HG03565 (cell line): ENCODE data around the gene LMCD1.

Source experiments
- ATAC-seq: cut with Tn5 transposase; IDR thresholded peaks from one replicate; pipeline ENCODE4 v1.9.1; 2021; ENCODE audit warnings: mild to moderate bottlenecking, moderate library complexity; ENCODE audit not compliant: unreplicated experiment

The LMCD1 gene

DNA sequence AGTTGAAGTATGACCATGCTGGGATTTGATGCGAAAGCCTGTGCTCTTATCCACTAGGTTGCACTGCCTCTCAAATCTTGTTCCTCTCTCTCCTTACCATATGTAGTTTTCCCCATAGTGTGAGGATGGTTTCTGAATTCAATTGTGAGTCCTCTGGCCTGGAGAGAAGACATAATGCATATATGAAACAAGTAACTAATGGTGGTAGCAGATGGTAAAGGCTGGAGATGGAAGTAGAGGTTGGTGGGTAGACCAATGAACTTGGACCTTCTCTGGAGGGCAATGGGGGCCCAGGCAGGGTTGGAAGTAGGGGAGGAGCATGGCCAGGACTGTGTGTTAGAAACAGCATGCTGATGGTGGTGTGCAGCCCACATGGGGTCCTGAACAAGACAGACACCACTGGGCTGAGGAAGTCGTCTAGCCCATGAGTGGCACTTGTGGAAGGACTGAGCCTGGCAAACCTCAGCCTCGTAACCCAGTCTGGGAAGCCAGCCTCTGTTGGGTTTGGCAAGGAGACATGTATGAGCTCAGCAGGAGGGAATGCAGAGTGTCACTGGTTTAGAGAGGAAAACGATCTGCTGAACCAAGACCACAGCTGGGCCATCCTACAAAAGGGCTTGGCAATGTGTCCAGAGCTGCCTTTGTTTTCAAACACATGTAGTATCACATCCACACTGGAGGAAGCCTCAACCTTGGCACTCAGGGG is 18.5 kb upstream of the LMCD1 start:
- ATAC-seq: no peak

DNA sequence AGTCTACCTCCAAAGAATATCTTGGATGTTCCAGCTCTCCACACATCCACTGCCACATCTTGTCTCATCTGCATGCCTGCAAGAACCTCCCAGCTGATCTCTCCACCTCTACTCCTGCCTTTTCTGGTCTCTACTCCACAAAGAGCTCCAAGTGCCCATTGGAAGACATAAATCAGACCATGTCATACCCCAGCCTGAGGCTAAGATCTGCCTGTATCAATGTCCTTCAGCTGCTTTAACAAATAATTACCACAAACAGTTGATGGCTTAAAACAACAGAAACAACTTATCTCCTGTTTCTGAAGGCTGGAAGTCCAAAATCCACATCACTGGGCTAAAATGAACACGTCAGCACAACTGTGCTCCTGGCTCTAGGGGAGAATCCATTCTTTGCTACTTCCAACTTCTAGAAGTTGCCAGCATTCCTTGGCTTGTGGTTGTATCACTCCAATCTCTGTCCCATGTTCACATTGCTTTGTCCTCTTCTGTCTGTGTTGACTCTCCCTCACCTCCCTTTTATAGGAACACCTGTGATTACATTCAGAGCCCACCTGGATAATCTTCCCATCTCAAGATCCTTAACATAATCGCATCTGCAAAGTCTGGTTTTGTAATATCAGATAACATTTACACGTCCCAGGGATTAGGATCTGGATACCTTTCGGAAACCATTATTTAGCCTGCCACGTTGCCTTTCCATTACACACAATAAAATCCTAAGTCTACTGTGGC is 17.0 kb upstream of the LMCD1 start:
- no peak for ATAC-seq

DNA sequence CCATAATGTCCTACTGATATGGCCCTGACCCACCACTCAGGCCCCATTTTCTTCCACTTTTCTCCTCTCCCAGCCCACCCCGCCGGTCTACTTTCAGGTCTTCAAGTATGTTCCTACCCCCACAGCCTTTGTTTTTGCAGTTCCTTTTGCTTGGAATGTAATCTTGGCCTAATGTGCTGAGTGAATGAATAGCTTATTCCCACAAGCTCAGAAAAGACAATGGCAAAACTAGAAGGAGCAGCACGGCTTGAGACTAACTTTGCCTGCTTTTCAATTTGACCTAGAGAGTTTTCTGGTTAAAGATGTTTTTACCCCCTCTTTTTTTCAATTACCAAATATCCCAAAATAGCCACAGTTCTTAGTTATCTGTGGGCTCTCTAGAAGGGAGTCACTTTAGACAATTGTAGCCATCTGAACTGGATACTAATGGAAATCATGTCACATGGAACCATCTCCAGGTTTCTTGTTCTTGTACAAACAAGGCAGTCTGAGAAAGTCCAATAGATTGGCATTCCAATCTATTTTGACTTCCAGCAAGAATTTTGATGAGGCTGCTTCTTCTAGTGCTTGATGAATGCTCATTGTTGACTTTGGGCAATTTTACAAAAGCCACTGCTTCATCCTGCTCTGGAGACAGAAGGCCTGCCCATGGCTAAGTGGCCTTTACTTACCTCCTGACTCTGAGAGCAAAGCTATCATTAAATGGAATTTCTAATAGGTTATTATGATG is 16.3 kb upstream of the LMCD1 start:
- ATAC-seq: no peak

DNA sequence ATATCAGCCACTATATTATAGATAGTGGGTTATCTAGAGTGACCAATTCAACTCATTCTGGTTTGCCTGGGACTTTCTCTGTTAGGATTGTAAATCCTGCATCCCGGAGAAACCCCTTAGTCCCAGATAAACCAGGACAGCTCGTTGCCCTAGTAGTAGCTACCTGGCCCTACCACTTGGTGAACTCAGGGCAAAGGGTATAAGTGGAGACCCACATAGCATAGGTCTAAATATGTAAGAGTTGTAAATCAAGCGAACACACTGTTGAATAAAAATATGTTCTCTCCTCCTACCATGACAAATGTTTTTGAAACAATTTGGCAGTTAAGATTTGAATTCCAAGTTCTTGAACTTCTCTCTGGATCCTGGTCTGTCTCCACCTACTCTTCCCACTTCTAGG is 15.7 kb upstream of the LMCD1 start:
- ATAC-seq: no peak

DNA sequence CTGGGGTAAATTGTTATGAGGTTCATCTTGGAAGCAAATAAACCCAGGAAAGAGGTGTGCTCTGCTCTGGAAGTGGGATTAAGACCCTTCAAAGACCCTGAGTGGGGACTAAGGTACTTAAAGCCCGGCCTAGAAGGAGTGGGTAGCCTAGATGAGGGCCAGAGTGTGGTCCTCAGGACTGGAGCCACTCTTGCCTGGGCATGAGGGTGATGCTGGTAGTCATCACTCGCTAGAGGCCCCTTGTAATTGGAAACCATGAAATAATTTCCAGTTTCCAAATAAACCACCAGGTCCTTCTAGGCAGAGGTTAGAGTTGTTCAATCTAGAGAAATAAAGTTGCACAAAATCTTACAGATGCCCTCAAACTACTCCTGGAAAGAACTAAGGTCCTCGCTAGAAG is 15.2 kb upstream of the LMCD1 start:
- no peak for ATAC-seq

DNA sequence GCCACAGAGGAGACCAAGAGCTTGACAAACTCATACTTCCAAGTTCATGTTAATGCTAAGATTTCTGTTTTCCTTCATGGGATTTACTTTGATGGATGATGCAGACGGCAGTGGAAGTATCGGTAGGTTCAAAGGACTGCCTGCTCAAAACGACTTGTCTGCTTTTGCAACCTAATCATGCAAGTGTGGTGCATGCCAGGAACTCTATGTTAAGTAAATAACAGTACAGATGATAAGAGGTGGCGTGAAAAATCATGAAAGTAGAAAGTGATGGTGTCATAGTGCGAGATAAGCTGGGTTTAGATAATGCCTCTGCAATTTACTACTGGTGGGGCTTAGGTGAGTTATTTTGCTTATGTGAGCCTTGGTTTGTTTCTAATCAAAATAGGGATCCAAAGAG is 14.7 kb upstream of the LMCD1 start:
- no peak for ATAC-seq

DNA sequence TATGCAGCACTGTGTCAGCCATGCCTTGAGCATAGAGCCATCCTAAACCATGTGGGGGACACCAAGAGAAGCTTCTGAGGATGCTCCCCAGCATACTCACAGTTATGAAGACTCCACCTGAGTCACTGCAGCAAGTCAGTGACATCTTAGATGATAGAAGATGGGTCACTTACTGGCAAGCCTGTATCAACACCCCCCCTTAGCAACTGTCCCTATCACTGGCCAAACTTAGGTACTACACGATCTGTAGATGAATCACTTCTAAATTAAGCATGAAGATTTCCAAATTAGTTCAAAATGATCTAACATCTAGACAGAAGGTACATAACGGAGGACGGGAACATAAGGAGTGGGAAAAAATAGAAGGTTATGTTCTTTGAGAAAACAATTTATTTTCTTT is 13.2 kb upstream of the LMCD1 start:
- ATAC-seq: no peak

DNA sequence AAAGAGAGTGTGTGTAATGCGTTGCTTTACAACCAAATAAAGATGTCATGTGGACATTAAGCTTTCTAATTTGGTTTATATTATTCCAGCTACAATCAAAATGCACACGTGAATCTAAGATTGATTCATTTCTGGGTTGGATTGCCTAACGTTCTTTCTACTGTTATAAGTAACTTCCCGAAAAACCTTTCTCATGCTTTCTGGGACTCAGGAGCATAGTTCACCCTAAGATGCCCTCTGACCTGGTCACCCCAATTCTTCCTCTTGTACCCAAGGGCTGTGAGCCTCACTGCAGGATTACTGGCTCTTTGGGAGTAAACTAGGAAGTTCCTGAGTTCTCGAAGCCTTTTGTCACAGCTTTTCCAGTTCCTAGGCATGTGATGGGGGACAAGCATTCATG is 12.7 kb upstream of the LMCD1 start:
- ATAC-seq: no peak

DNA sequence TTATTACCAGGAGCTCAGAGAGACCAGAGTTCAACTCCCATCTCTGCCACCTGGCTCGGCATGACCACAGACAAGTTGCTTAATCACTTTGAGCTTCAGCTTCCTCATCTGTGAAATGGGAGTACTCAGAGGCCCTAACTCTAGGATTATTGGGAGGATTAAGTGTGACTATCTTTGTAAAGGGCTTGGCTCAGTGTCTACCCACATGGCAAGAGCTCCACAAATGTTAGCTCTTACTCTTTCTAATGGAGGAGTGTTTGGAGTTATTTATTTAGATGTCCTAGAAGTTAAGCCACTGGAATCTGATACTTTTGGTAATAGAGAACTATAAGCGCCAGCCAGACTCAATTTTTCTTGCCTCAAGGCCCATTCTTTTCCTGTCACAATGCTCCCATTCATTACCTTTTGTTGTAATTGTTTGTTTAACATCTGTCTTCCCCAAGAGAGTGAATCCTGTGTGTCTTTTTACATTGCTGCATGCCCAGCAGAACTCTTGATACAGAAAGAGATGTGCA is 12.3 kb upstream of the LMCD1 start:
- no peak for ATAC-seq

DNA sequence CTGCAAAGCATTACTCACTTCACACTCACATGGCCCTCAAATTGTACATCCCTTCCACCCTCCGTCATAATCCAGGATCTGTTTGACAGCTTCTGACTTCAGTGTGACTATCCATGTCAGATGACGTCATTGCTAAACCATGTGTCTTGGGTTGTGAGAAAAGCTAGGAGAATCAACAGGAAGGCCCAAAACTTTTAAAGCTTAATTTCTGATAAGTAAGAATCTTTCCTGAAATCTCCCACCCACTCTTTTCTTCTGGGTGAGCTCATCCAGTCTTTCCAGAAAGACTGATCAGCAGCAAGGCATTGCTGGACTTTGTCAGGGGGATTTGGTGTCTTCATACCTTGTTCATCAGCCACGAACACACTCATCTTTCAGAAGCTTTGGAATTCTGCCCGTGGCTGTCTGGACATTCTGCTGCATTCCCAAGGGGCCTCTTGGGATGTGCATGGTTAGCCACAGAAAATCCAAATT is 11.5 kb upstream of the LMCD1 start:
- ATAC-seq: no peak

DNA sequence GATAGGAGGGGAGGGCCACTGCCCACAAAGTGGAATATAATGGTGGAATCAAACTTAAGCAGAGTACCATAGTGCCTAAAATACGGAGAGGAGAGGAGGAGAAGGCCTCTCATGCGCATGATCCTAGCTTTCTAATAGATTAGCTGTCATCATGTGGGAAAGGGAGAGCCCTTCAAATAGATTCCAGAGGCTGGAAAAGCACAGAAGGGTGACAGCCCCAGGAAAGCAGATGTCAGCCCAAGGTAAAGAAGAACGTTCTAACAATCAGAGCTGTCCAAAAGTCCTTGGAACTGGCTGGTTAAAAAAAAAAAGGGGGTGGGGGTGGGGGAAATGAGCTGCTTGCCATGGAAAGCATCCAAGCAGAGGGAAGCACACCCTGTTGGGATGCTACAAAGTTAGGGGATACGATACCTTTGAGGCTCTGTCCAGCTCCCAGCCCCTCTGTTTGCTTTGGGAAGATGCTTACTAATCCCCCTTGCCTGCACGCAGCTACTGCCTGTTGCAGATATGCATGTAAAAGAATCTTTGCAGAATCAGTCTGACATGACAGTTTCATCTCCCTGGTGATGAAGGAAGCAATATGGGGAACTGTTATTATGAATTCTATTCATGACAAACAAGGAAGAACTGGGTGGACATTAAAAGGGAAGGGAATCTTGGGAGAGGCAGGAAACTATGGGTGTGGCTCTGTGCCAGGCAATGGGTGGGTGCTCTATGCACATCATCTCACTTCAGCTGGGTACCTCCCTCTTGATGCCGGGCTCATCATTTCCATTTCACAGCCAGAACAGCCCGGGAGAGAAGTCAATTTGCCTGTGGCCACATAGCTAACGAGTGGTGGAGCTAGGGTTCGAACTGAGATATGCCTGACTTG is 10.1 kb upstream of the LMCD1 start:
- ATAC-seq: no peak

DNA sequence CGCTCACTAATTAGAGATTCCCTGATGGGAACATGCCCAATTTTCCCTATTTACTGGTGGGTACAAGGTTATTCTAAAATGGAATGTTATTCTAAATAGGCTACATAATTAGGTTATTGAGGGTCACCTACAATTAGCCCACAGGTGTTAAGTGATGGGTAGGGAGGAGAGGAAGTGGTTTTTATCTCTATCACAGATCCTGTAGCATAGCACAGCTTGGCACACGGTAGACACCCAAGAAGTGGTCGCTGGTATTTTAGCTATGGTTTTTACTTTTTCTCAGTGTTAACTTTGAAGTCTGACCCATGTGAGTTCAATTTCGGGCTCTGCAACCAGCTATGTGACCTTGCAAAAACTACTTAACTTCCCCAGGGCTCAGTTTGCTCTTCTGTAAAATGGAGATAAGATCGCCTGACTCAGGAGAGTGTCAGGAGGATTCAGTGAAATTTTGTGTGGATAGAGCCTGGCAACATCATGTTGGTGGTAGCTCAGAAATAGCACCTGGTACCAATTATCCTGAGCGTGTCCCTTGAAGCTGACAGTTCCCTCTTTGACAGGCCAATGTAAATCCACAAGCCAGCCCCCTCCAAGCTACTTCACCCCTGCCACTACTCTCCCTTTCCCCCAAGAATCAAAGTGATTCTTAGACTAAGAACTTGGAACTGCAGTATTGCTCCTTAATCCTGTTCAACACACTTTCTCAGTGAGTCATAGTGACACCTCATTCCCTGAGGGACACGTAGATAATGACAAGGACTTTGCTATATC is 8.7 kb upstream of the LMCD1 start:
- ATAC-seq: no peak

DNA sequence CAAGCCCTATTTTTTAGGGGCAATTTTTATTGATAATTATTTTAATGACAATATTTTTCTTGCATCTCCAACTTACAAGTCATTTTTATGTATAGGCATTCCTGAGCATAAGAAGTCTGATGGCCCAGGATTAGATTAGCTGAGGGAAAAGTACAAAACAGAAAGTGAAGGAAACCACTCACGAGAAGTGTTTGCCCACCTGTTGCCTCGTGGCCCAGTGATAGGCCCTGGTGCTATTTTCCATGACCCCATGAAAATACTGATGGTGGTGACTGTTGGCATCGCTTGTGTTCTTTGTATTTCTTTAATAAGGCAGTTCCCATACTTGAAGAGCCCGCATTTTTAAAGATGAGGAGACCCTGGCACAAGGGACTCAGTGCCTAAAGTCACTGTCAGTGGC is 7.9 kb upstream of the LMCD1 start:
- no peak for ATAC-seq

DNA sequence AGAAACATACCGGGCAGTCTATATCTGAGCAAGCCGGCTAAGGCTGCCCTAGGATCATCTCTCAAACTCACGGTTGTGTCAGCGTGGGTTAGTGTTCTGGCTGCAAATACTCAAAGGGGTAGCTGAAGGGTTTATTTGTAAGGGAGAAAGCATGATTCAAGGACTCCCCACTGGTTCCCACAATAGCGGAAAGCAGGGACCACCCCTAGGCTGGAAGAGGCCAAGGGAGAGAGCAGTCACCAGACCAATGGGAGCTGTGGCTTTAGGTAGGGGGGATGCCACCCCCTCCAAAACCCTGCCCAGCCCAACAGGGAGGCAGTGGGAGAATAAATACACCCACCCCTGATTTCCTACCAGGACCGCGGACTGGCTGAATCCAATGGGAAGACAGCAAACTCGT is 7.3 kb upstream of the LMCD1 start:
- ATAC-seq: no peak

DNA sequence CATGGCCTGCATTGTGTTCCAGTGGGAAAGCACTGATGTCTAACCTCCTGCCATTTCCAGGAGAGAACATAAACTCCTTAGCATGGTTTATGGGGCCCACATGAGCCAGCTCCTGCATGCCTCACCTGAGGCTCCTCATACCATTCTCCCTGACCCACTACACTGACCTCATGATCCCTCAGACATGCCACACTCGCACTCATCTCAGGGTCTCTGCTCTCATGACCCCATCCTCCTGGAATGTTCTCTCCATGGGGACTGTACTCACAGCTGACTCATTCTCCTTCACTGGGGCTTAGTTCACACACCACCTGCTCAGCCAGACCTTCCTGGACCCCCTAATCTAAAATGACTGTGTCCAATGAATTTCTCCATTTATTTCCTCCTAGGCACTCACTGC is 4.0 kb upstream of the LMCD1 start:
- ATAC-seq: no peak

DNA sequence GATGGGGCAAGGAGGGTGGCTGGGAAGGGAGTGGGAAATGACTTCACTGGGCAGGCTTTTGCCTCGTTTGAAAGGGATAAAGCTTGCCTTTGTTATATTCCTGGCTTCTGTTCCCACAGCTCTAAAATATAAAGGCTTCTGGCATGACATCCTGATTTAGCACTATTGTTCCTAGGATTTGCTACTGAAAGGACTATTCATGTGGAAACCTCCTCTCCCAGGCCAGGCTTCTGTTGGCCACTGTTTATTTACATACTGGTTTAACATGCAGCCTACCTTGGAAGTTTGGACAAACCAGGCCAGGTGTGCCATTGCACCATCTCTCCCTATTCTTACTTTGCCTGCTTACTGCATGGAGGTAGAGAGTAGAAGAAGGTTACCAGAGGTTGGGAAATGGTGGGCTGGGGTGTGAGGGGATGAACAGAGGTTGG is 2.4 kb upstream of the LMCD1 start:
- ATAC-seq: no peak

DNA sequence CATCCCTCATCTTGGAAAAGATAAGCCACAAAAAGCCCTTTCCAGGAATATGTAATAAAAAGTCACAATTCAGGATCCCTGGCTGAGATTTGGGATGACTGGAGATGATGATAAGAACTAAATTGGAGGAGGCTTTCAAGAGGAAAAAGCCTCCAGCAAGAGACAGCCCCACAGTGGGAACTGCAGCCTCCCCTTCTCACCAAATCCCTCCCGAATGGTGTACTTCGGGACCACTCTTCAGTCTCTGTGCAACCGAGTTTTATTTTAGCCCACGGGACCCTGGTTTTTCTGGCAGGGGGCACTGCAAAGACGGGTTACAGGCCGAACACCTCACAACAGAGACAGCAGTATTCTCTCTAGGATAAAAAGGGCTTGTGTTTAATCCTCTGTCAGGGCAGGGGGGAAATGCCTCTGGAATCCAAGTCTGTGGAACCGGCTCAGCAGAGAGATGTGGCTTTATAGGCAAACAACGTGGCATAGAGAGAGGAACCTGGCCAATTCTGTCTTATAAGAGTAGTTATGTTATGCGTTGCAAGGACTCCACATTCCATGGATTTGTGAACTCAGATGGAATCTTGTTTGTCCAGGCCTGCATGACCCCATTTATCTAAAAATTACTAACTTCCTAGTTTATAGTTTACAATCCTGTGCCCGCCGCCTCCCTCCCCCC is 1.2 kb upstream of the LMCD1 start:
- no peak for ATAC-seq

DNA sequence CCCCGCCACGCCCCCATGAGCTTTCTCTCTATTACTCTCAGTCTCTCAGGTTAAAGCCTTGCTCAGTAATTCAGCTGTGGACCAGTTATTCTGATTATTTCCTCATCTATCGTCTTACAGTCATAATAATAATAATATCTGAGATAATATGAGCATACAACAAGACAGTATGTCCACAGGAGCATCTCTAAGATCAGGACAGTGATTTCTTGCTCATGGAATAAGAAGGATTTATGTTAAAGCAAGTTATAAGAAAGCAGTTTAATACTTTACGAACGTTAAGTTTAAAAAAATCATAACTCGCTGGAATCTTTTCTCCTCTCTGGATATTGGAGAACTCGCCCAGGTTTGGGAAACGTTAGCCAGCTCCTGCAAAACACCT is 643 bp upstream of the LMCD1 start:
- ATAC-seq: no peak

DNA sequence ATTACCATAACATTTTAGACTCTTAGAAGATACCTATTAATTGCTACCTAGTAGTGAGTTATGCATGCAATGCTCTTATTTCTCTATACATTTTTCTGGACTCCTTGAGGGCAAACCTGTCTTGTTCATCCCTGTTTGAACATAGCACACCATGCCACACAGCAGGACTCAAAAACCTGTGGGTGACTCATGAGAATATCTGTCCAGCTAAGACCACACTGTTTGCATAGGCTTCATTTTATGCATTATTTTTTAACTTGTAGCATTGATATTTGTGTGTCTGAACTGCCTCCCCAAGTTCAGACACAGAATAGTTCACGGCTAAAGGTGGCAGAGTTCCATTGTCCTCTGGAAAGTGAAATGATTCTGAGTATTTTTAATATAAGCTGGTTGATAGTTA is 1.8 kb downstream of the LMCD1 start:
- no peak for ATAC-seq
